ENCODE data around the gene ARPC2.

- no peak for TF ChIP-seq POLR2A (IDR thresholded peaks at IDR 0.05)
- TF ChIP-seq CTCF (IDR thresholded peaks at IDR 0.05), result peak in 3 of 4 experiments; percentile 97 to 98 (median 98)
- peak; percentile 35 for TF ChIP-seq POLR2AphosphoS5 (IDR thresholded peaks at IDR 0.05)
- no peak for TF ChIP-seq EP300 (IDR thresholded peaks at IDR 0.05)
Measured at GRCh38 chr2:218301176-218301819, 84.3 kb downstream of the ARPC2 start.

All from gastroesophageal sphincter (tissue), 3 donors.